SU-DHL-6 (cell line): ENCODE results near the gene SEMA4A.

Source experiments
- H2AFZ ChIP-seq: fragments of 200-600 bp; sonication (generic); 2 replicates; pipeline ENCODE4 v1.6.1; 2014; ENCODE audit warnings: low read depth, mild to moderate bottlenecking, moderate library complexity, mixed read lengths, antibody characterized with exemption, low read length; ENCODE audit not compliant: severe bottlenecking
- H3F3A ChIP-seq: fragments of 200-600 bp; shearing (Covaris generic); 2 replicates; pipeline ENCODE4 v1.6.0; 2016; ENCODE audit warnings: antibody characterized with exemption, mild to moderate bottlenecking; ENCODE audit not compliant: insufficient read depth
- H3K27ac ChIP-seq: fragments of 200-600 bp; sonication (generic); 2 replicates; pipeline ENCODE4 v1.5.1; 2016; ENCODE audit warnings: low read depth, mild to moderate bottlenecking, low read length, moderate library complexity, mixed read lengths
- H3K27me3 ChIP-seq: fragments of 200-600 bp; sonication (generic), shearing (Covaris generic); 2 replicates; pipeline ENCODE4 v1.6.0; 2014; ENCODE audit warnings: mild to moderate bottlenecking, low read length
- H3K36me3 ChIP-seq: fragments of 200-600 bp; sonication (generic); 2 replicates; pipeline ENCODE4 v1.6.1; 2014; ENCODE audit warnings: mild to moderate bottlenecking, low read length, mixed read lengths
- H3K4me2 ChIP-seq: fragments of 300-600, 200-600 bp; shearing (Covaris generic), sonication (generic); 2 replicates; pipeline ENCODE4 v1.6.0; 2014; ENCODE audit warnings: low read length, low read depth, mild to moderate bottlenecking; ENCODE audit not compliant: poor library complexity, severe bottlenecking
- H3K4me3 ChIP-seq: fragments of 200-600 bp; sonication (generic); 2 replicates; pipeline ENCODE4 v1.5.1; 2014; ENCODE audit warnings: antibody characterized with exemption, low read length, mild to moderate bottlenecking, mixed read lengths; ENCODE audit not compliant: insufficient read depth, poor library complexity, severe bottlenecking
- H3K79me2 ChIP-seq: fragments of 200-600 bp; sonication (generic); 2 replicates; pipeline ENCODE4 v1.6.1; 2014; ENCODE audit warnings: mild to moderate bottlenecking, low read length, moderate library complexity; ENCODE audit not compliant: insufficient read depth
- H3K9ac ChIP-seq: fragments of 200-600 bp; sonication (generic); 2 replicates; pipeline ENCODE4 v1.7.0; 2014; ENCODE audit warnings: mild to moderate bottlenecking, low read length
- H3K9me2 ChIP-seq: fragments of 200-600 bp; sonication (generic); replicated peaks from 2 replicates; pipeline ENCODE4 v1.6.1; 2014; ENCODE audit warnings: low read length; ENCODE audit not compliant: insufficient read depth
- H3K9me3 ChIP-seq: fragments of 200-600 bp; sonication (generic); 2 replicates; pipeline ENCODE4 v1.6.1; 2014; ENCODE audit warnings: low read length, mixed read lengths; ENCODE audit not compliant: insufficient read depth
- H4K20me1 ChIP-seq: fragments of 200-600 bp; sonication (generic); 2 replicates; pipeline ENCODE4 v1.6.1; 2014; ENCODE audit warnings: low read depth, mild to moderate bottlenecking, antibody characterized with exemption, low read length, moderate library complexity, mixed read lengths
- CTCF ChIP-seq: fragments of 200-600 bp; sonication (generic); IDR thresholded peaks from one replicate; pipeline ENCODE4 v1.5.1; 2017; ENCODE audit warnings: antibody characterized with exemption, mild to moderate bottlenecking, low read length, moderate library complexity; ENCODE audit not compliant: insufficient read depth, poor library complexity, severe bottlenecking
- EZH2phosphoT487 ChIP-seq: fragments of 200-600 bp; sonication (generic), shearing (Covaris generic); conservative IDR thresholded peaks from 2 replicates; pipeline ENCODE4 v1.6.1; 2018; ENCODE audit warnings: mild to moderate bottlenecking, antibody characterized with exemption, low read length, moderate library complexity, mixed read lengths

Gene SEMA4A

DNA sequence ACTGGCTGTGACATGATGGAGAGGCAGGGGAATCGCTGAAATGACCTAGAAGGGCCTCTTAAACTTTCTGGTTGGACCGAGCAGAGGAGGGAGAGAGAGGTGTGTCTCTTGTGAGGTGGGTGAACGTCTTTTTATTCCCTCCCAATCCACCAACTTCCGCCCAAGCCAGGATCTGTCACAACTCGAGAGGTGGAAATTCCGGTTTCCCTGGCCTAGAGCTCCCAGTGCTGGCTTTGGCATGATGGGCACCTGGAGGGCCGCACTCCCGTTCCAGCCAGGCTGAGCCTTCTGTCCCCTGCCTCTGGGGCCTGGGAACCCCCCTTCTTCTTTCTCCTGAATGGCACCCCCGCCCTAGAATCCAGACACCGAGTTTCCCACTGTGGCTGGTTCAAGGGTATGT is at the start of gene SEMA4A:
Gene SEMA4A, plus strand, starts transcription at position 224 of the 400 bp plus-strand sequence. CDS start 994 bp downstream, outside the sequence.
- Histone ChIP-seq H2AFZ (no peak within 1 kb of the TSS), H3K9ac (peak within 1 kb of the TSS; percentile 85)

GRCh38 chr1:156104065-156104810 is 49.1 kb upstream of the SEMA4A start:
- no peaks in the 10 kb centered on the region for H3K9me2 ChIP-seq
- no peak overlapping the region for H2AFZ ChIP-seq
- H3K9ac ChIP-seq = no peak overlapping the region
- H3K4me3 ChIP-seq = no peak overlapping the region
- H3K9me3 ChIP-seq = no peaks in the 10 kb centered on the region
- no peaks in the 10 kb centered on the region for H3K36me3 ChIP-seq
- H3K4me2 ChIP-seq = no peak overlapping the region
- no peaks in the 10 kb centered on the region for H3K27me3 ChIP-seq
- H4K20me1 ChIP-seq = no peaks in the 10 kb centered on the region
- no peak overlapping the region for H3K27ac ChIP-seq
- no peak for TF ChIP-seq EZH2phosphoT487
- TF ChIP-seq CTCF = no peak
- no peaks in the 10 kb centered on the region for H3K79me2 ChIP-seq
- peaks cover 11% of the 10 kb centered on the region; the same call in 1 of the 2 replicates for H3F3A ChIP-seq

More for the DNA sequence above, at the start of gene SEMA4A:
- no peaks in the 10 kb centered on the region for H3K9me2 ChIP-seq
- H3K4me2 ChIP-seq = peak within 1 kb of the TSS; percentile 98
- no peaks in the 10 kb centered on the region for H4K20me1 ChIP-seq
- no peaks in the 10 kb centered on the region for H3K27me3 ChIP-seq
- peaks cover 63% of the 10 kb centered on the region for H3F3A ChIP-seq
- peak within 1 kb of the TSS; percentile 88 for H3K4me3 ChIP-seq
- peak within 1 kb of the TSS; percentile 94 for H3K27ac ChIP-seq
- peaks cover 45% of the 10 kb centered on the region for H3K79me2 ChIP-seq
- TF ChIP-seq EZH2phosphoT487 = no peak
- no peaks in the 10 kb centered on the region for H3K9me3 ChIP-seq
- peaks cover 3% of the 10 kb centered on the region; the same call in 1 of the 2 replicates for H3K36me3 ChIP-seq

- Histone ChIP-seq H3K27me3 (no peaks in the 10 kb centered on the region), H3K36me3 (no peaks in the 10 kb centered on the region), H3K27ac (no peak overlapping the region), H3F3A (peaks cover 11% of the 10 kb centered on the region; the same call in 1 of the 2 replicates), H3K9ac (peak overlapping the region; percentile 57), H3K9me2 (no peaks in the 10 kb centered on the region), H3K4me3 (peak overlapping the region; percentile 48), H3K4me2 (peak overlapping the region; percentile 69), H4K20me1 (no peaks in the 10 kb centered on the region), H3K9me3 (no peaks in the 10 kb centered on the region), H2AFZ (peak overlapping the region; percentile 65), H3K79me2 (no peaks in the 10 kb centered on the region)
- TF ChIP-seq EZH2phosphoT487 = no peak
- no peak for TF ChIP-seq CTCF
These were observed 48.2 kb upstream of the SEMA4A start for GRCh38 chr1:156104861-156105832.
